Upper lobe of right lung (tissue), 1 donor: ENCODE results near the gene MEGF6. TPM values are rescaled to one million over a fixed set of nuclear protein-coding genes. Genes with fewer than 3 reads are reported as not detected.

Source experiments
- ATAC-seq: fragments of 200-7000 bp; cut with Tn5 transposase; one replicate; pipeline ENCODE4 v1.9.1; 2020; ENCODE audit warnings: mild to moderate bottlenecking, moderate library complexity
- DNase-seq: peaks from one replicate; pipeline ENCODE4 v3.0.0-alpha.2; 2020
- H3K27ac ChIP-seq: fragments of 200-600 bp; one replicate; pipeline ENCODE4 v1.8.0; 2022
- H3K27me3 ChIP-seq: fragments of 200-600 bp; one replicate; pipeline ENCODE4 v1.8.0; 2022; ENCODE audit warnings: mild to moderate bottlenecking
- H3K36me3 ChIP-seq: fragments of 200-600 bp; one replicate; pipeline ENCODE4 v1.8.0; 2022
- H3K4me1 ChIP-seq: fragments of 200-600 bp; one replicate; pipeline ENCODE4 v1.8.0; 2022
- H3K4me3 ChIP-seq: fragments of 200-600 bp; one replicate; pipeline ENCODE4 v1.8.0; 2022; ENCODE audit warnings: mild to moderate bottlenecking
- H3K9me3 ChIP-seq: fragments of 200-600 bp; one replicate; pipeline ENCODE4 v1.8.0; 2022
- CTCF ChIP-seq: fragments of 200-600 bp; IDR thresholded peaks from one replicate; pipeline ENCODE4 v1.8.0; 2022; ENCODE audit warnings: antibody characterized with exemption
- intact Hi-C: fragments of 100-400 bp; cut with DNase I; formaldehyde crosslinking; loops from one replicate; pipeline ENCODE4 v1.11.0; 2022
- total RNA-seq: library from RNA; stranded (reverse); fragmentation: NEBNext Ultra II Directional; extraction: Animal tissue kit (Norgen Biotek cat#: 25700); gene quantifications from one replicate; pipeline ENCODE4 v1.2.1, GENCODE V29; 2021
- donor health status: DM: no; HTN: yes; CAD: no; lungs with severe emphysema.

Gene MEGF6
- total RNA-seq, 1 donor from 2014 or later, result 96.6 TPM

DNA sequence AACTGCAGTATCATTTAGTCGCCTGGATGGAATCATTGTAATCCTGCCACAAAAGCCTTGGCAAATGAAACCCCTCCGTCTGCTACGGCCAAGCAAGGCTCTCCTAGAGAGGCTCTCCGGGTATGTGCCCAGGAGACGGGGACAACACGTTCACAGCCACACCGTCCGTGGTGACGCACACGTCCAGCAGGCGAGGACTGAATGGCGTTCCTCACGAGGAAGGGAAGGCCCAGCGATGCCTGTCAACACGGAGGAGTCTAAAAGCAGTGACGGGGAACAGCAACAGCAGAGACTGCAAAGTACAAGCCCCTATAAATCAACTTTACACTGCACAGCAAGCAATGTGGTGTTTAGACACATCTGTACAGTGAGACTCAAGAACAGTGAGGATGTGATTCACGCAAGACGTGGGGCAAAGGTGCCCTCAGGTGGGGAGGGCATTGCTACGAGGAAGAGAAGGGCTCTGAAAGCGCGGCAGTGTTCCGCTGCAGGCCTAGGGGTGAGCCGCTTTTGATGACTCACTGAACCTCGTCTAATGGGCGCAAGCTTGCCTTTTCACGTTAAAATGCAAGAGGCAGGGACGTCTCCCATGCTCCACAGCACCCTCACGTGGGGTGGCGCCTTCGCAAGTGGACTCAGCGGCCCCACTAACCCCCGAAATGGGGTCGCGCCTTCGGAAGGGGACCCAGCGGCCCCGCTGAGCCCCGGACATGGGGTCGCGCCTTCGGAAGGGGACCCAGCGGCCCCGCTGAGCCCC is 31.8 kb upstream of the MEGF6 start:
- no peak for ATAC-seq
- H3K27ac ChIP-seq, result no peak overlapping the region
- intact Hi-C loops, result no loop called here
- no peak overlapping the region for H3K4me3 ChIP-seq
- no peaks in the 10 kb centered on the region for H3K9me3 ChIP-seq
- H3K36me3 ChIP-seq, result peaks cover 34% of the 10 kb centered on the region
- no peak for TF ChIP-seq CTCF
- peak; percentile 40 for DNase-seq
- H3K4me1 ChIP-seq, result no peaks in the 10 kb centered on the region
- no peaks in the 10 kb centered on the region for H3K27me3 ChIP-seq

GRCh38 chr1:3641816-3642215 is 30.5 kb upstream of the MEGF6 start:
- H3K27me3 ChIP-seq, result no peaks in the 10 kb centered on the region
- no peak overlapping the region for H3K4me3 ChIP-seq
- DNase-seq, result peak; percentile 19
- intact Hi-C loops, result no loop called here
- ATAC-seq, result no peak
- no peak for TF ChIP-seq CTCF
- H3K36me3 ChIP-seq, result peaks cover 39% of the 10 kb centered on the region
- no peak overlapping the region for H3K27ac ChIP-seq
- H3K9me3 ChIP-seq, result no peaks in the 10 kb centered on the region
- no peaks in the 10 kb centered on the region for H3K4me1 ChIP-seq

- no peaks in the 10 kb centered on the region for H3K4me1 ChIP-seq
- DNase-seq, result peak; percentile 54
- no peaks in the 10 kb centered on the region for H3K9me3 ChIP-seq
- ATAC-seq, result no peak
- no peaks in the 10 kb centered on the region for H3K27me3 ChIP-seq
- intact Hi-C loops, result no loop called here
- H3K27ac ChIP-seq, result no peak overlapping the region
- no peak overlapping the region for H3K4me3 ChIP-seq
- peaks cover 39% of the 10 kb centered on the region for H3K36me3 ChIP-seq
- TF ChIP-seq CTCF, result no peak
Observed at GRCh38 chr1:3641046-3641760, 29.9 kb upstream of the MEGF6 start.

DNA sequence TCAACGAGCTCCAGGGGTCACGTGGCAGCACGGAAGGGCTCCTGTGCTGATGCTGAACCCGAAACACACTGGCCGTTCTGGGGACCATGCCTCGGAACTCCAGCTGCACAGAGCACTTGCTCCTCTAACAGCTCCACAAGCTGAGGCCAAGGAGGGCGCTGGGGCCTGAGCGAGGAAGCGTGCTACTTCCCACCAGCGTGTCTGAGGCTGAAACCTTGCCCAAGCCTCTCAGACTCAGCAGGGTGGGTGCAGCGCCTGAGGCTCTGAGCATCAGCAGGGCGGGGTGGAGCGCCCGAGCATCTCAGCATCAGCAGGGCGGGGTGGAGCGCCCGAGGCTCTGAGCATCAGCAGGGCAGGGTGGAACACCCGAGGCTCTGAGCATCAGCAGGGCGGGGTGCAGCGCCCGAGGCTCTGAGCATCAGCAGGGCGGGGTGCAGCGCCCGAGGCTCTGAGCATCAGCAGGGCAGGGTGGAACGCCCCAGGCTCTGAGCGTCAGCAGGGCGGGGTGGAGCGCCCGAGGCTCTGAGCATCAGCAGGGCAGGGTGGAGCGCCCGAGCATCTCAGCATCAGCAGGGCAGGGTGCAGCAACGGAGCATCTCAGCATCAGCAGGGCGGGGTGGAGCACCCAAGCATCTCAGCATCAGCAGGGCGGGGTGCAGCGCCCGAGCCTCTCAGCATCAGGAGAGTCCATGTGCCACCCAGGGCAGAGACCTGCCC is 29.0 kb upstream of the MEGF6 start:
- DNase-seq (peak; percentile 58), ATAC-seq (no peak)
- peaks cover 41% of the 10 kb centered on the region for H3K36me3 ChIP-seq
- H3K9me3 ChIP-seq, result no peaks in the 10 kb centered on the region
- no peak for TF ChIP-seq CTCF
- intact Hi-C loops, result no loop called here
- no peak overlapping the region for H3K27ac ChIP-seq
- H3K4me1 ChIP-seq, result no peaks in the 10 kb centered on the region
- H3K27me3 ChIP-seq, result no peaks in the 10 kb centered on the region
- no peak overlapping the region for H3K4me3 ChIP-seq

DNA sequence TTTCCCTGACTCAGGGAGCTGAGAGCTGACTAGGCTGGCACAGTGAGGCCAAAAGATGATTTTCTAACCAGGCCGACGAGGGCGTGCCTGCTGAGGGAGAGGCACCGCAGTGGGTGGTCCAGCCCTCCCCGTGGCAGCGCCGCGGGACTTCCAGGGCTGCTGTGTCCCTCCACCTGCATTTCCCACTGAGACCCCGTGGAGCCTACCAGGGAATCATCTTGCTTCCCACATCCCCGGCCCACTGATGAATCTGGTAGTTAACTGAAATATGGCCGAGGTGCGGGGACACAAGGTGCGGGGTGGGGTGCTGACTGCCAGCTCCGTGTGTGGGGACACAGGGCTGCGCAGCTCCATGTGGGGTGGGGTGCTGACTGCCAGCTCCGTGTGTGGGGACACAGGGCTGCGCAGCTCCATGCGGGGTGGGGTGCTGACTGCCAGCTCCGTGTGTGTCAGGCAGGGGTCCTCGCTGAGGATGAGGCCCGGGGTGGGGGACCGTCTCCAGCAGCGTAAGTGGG is 28.1 kb upstream of the MEGF6 start:
- intact Hi-C loops, result no loop called here
- no peaks in the 10 kb centered on the region for H3K27me3 ChIP-seq
- no peaks in the 10 kb centered on the region for H3K9me3 ChIP-seq
- no peak overlapping the region for H3K27ac ChIP-seq
- DNase-seq (peak; percentile 44), ATAC-seq (peak; percentile 28)
- TF ChIP-seq CTCF, result no peak
- H3K4me1 ChIP-seq, result no peaks in the 10 kb centered on the region
- H3K36me3 ChIP-seq, result peaks cover 49% of the 10 kb centered on the region
- no peak overlapping the region for H3K4me3 ChIP-seq
